ENCODE results near the gene MAPK11. TPM values are rescaled to one million over a fixed set of nuclear protein-coding genes. Genes with fewer than 3 reads are reported as not detected.
A peak's percentile ranks its signal among the peaks of the same experiment; 100 is the strongest.
"Not testable (repeated sequence)": the region's sequence is repeated elsewhere in the genome, so short reads cannot be mapped to it uniquely, and the experiment has no call there.

The MAPK11 gene
- total and polyA plus RNA-seq, 8 donors, result 0.29 to 13.6 (median 8.9) TPM; not detected in 1

DNA sequence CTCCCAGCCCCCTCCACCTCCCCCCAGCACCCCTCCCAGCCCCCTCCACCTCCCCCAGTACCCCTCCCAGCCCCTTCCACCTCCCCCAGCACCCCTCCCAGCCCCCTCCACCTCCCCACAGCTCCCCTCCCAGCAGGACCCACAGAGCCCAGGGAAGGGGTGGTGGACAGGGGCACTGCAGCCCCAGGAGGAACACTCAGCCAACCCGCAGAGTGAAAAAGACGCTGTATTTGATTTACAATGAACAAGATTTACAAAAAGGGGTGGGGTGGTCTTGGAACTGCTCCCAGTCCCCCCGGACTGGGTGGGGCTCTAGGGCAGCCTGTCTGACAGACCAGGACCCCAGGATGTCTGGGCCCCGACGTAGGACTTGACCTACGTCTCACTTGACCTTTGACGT is 4.6 kb upstream of the MAPK11 start:
- peaks cover 48 to 56% (median 50%) of the 10 kb centered on the region in 4 donors for H3K36me3 ChIP-seq
- H3K9me3 ChIP-seq, result no peaks in the 10 kb centered on the region
- intact Hi-C loops (cut with DNase I; ENCODE audit: low total_unique reads), result loop anchor here (5.0 kb wide), 1 partner anchor 63 kb away; no protein-coding TSS in a partner anchor
- peak overlapping the region; percentile 22 to 71 (median 37) for H3K27ac ChIP-seq
- no peak for TF ChIP-seq POLR2AphosphoS5 (IDR thresholded peaks at IDR 0.05)
- TF ChIP-seq EP300 (IDR thresholded peaks at IDR 0.05), result no peak
- TF ChIP-seq POLR2A (IDR thresholded peaks at IDR 0.05), result no peak
- TF ChIP-seq, protein P1, sequence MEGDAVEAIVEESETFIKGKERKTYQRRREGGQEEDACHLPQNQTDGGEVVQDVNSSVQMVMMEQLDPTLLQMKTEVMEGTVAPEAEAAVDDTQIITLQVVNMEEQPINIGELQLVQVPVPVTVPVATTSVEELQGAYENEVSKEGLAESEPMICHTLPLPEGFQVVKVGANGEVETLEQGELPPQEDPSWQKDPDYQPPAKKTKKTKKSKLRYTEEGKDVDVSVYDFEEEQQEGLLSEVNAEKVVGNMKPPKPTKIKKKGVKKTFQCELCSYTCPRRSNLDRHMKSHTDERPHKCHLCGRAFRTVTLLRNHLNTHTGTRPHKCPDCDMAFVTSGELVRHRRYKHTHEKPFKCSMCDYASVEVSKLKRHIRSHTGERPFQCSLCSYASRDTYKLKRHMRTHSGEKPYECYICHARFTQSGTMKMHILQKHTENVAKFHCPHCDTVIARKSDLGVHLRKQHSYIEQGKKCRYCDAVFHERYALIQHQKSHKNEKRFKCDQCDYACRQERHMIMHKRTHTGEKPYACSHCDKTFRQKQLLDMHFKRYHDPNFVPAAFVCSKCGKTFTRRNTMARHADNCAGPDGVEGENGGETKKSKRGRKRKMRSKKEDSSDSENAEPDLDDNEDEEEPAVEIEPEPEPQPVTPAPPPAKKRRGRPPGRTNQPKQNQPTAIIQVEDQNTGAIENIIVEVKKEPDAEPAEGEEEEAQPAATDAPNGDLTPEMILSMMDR (IDR thresholded peaks at IDR 0.05), result no peak
- no peak overlapping the region for H3K4me3 ChIP-seq
- WGBS, 5 donors, result 23 to 49% (median 41%) methylated on average over 7 of the region's 7 CpGs
- H3K27me3 ChIP-seq, result peaks cover 0 to 29% (median 3%) of the 10 kb centered on the region in 3 donors
- DNase-seq, result no peak
- H3K4me1 ChIP-seq, result peaks cover 31 to 73% (median 50%) of the 10 kb centered on the region in 4 donors

- 18 to 24% (median 23%) methylated on average over 6 to 7 of the region's 7 CpGs; no CpG with 5 or more reads in 1 of the 5 donors for WGBS, 5 donors
- peaks cover 0 to 34% (median 3%) of the 10 kb centered on the region in 3 donors for H3K27me3 ChIP-seq
- no peaks in the 10 kb centered on the region for H3K9me3 ChIP-seq
- no peak overlapping the region for H3K4me3 ChIP-seq
- peak; percentile 66 to 84 for DNase-seq
- peaks cover 36 to 73% (median 52%) of the 10 kb centered on the region in 4 donors for H3K4me1 ChIP-seq
- no peak for TF ChIP-seq POLR2A (IDR thresholded peaks at IDR 0.05)
- TF ChIP-seq, protein P1 (IDR thresholded peaks at IDR 0.05), result peak in 3 of 7 experiments; percentile 16 to 41 (median 19)
- intact Hi-C loops (cut with DNase I; ENCODE audit: low total_unique reads), result no loop called here
- H3K27ac ChIP-seq, result peak overlapping the region in 2 of 5 donors; percentile 2 to 16
- H3K36me3 ChIP-seq, result peaks cover 44 to 52% (median 45%) of the 10 kb centered on the region in 4 donors
Measured at GRCh38 chr22:50274311-50274710, 4.1 kb upstream of the MAPK11 start.

- peaks cover 38 to 46% (median 40%) of the 10 kb centered on the region in 4 donors for H3K36me3 ChIP-seq
- WGBS, 5 donors, result 66 to 84% (median 79%) methylated on average over 10 of the region's 10 CpGs
- intact Hi-C loops (cut with DNase I; ENCODE audit: low total_unique reads); H3K4me3 ChIP-seq; DNase-seq; H3K9me3 ChIP-seq: not testable (repeated sequence)
- H3K27ac ChIP-seq, result peak overlapping the region in 1 of 5 donors; percentile 16
- peaks cover 41 to 78% (median 57%) of the 10 kb centered on the region in 4 donors for H3K4me1 ChIP-seq
- peaks cover 0 to 36% (median 3%) of the 10 kb centered on the region in 3 donors for H3K27me3 ChIP-seq
Measured at GRCh38 chr22:50273781-50274180, 3.6 kb upstream of the MAPK11 start.

GRCh38 chr22:50273352-50273751 is 3.2 kb upstream of the MAPK11 start:
- DNase-seq; intact Hi-C loops (cut with DNase I; ENCODE audit: low total_unique reads); H3K4me3 ChIP-seq; H3K27ac ChIP-seq; H3K9me3 ChIP-seq: not testable (repeated sequence)
- Histone ChIP-seq H3K27me3 (peaks cover 0 to 36% (median 3%) of the 10 kb centered on the region in 3 donors), H3K4me1 (peaks cover 45 to 83% (median 61%) of the 10 kb centered on the region in 4 donors), H3K36me3 (peaks cover 34 to 42% (median 36%) of the 10 kb centered on the region in 4 donors)
- WGBS, 5 donors, result 17 to 100% (median 36%) methylated on average over 1 to 11 of the region's 11 CpGs

- intact Hi-C loops (cut with DNase I; ENCODE audit: low total_unique reads), result no loop called here
- Histone ChIP-seq H3K4me1 (peaks cover 57 to 87% (median 73%) of the 10 kb centered on the region in 4 donors), H3K36me3 (peaks cover 23 to 31% (median 25%) of the 10 kb centered on the region in 4 donors), H3K9me3 (no peaks in the 10 kb centered on the region), H3K27ac (peak overlapping the region; percentile 38 to 83 (median 43)), H3K27me3 (peaks cover 0 to 36% (median 3%) of the 10 kb centered on the region in 3 donors), H3K4me3 (peak overlapping the region; percentile 52 to 59 (median 56))
- DNase-seq, result no peak
- TF ChIP-seq, protein P1 (IDR thresholded peaks at IDR 0.05), result peak in 1 of 7 experiments; percentile 4
- TF ChIP-seq POLR2A (IDR thresholded peaks at IDR 0.05) (no peak), EP300 (IDR thresholded peaks at IDR 0.05) (no peak), POLR2AphosphoS5 (IDR thresholded peaks at IDR 0.05) (no peak)
- WGBS, 5 donors, result 35 to 46% (median 40%) methylated on average over 17 to 26 of the region's 26 CpGs
Measured at GRCh38 chr22:50272044-50272802, 2.0 kb upstream of the MAPK11 start.
